ENCODE data around the gene FH. TPM values are rescaled to one million over a fixed set of nuclear protein-coding genes. Genes with fewer than 3 reads are reported as not detected.
A peak's percentile ranks its signal among the peaks of the same experiment; 100 is the strongest.

Gene FH
- 10 to 100 TPM; 62.0 to 72.6 TPM for total RNA-seq

DNA sequence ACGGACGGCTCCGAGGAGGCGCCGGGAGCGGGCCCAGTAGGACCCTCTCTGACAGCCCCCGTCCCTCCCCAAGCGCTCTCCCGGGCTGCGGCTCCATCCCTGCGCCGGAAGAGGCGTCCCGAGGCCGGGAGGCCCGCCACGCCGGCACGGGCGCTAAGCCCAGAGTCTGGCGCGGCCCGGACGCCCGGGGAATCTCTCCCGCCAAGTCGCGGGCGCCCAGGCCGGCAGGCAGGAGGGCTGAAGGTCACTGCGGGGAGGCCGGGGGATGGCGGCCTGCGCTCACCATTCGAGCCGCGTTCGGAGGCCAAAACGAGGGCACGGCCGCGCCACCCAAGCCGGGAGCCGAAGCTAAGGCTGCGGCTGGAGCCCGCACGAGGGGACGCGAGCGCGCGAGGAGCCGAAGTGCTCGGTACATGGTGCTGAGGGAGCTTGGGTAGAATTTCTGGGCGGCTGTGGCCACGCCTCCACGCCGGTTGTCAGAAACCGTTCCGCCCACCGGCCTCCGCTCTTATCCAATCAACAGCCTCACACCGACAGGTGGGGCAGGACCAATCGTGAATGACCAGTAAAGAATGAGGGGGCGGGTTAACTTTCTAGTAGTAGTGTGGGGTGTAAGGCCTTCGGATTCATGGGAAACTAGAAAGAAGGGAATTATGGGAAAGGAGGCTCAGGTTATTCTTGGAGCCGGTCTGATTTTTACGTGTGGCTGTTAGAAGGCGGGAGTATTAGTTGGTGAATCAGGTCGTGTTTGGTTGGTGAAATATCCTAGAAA is at the start of gene FH:
Gene FH (minus strand): TSS at position 448 of the 772 bp plus-strand sequence. CDS start 33 bp downstream, at position 415.
- H3K9me3 Mint-ChIP-seq, result no peaks in the 10 kb centered on the region
- DNase-seq, result peak; percentile 92 to 95
- ATAC-seq (replicated peaks in 1 of 2), result peak; percentile 97 to 98
- H3K27me3 Mint-ChIP-seq (ENCODE audit: low read depth), result peaks cover 24% of the 10 kb centered on the region
- H3K36me3 Mint-ChIP-seq (ENCODE audit: insufficient read depth in 2 of 2), result peaks cover 0 to 7% of the 10 kb centered on the region in 2 donors
- peak within 1 kb of the TSS; percentile 78 for H3K27ac Mint-ChIP-seq
- peaks cover 16% of the 10 kb centered on the region for H3K4me1 Mint-ChIP-seq (ENCODE audit: low read depth)
- H3K4me3 Mint-ChIP-seq, result peak within 1 kb of the TSS; percentile 84 to 96

GRCh38 chr1:241560849-241561187 is 41.3 kb upstream of the FH start:
- Mint-ChIP-seq H3K27ac (no peak overlapping the region), H3K27me3 (ENCODE audit: low read depth) (no peaks in the 10 kb centered on the region), H3K4me1 (ENCODE audit: low read depth) (peaks cover 7% of the 10 kb centered on the region), H3K36me3 (ENCODE audit: insufficient read depth in 2 of 2) (no peaks in the 10 kb centered on the region), H3K9me3 (no peaks in the 10 kb centered on the region), H3K4me3 (no peak overlapping the region)
- no peak for DNase-seq
- no peak for ATAC-seq (replicated peaks in 1 of 2)

GRCh38 chr1:241560146-241560848 is 40.7 kb upstream of the FH start:
- H3K27me3 Mint-ChIP-seq (ENCODE audit: low read depth), result no peaks in the 10 kb centered on the region
- DNase-seq (no peak), ATAC-seq (replicated peaks in 1 of 2) (no peak)
- peaks cover 7% of the 10 kb centered on the region for H3K4me1 Mint-ChIP-seq (ENCODE audit: low read depth)
- no peak overlapping the region for H3K4me3 Mint-ChIP-seq
- no peak overlapping the region for H3K27ac Mint-ChIP-seq
- H3K36me3 Mint-ChIP-seq (ENCODE audit: insufficient read depth in 2 of 2), result no peaks in the 10 kb centered on the region
- H3K9me3 Mint-ChIP-seq, result no peaks in the 10 kb centered on the region

DNA sequence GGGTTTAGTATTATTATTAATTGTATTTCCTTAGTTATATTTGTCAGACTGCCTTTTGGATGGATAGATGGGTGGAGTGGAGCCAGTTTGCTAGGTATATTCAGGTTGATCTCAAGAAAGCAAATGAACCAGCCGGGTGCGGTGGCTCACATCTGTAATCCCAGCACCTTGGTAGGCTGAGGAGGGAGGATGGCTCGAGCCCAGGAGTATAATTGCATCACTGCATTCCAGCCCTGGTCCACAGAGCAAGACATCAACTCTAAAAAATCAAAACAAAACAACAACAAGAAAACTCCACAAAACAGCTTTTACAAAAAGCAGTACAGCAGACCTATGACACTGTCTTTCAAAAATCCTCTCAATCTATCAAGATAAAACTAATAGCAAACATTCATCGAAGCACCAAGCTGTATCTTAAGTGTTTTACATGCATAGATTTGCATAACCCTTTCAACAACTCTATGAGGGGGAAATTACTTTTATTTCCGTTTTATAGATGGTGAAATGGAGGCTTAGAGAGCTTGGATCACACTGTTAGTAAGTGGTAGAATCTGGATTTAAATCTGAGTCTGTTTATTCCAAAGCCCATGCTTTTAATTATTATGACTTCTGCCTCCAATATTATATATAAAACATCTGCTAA is 38.1 kb upstream of the FH start:
- no peak for DNase-seq
- H3K36me3 Mint-ChIP-seq (ENCODE audit: insufficient read depth in 2 of 2), result peaks cover 0 to 2% of the 10 kb centered on the region in 2 donors
- no peaks in the 10 kb centered on the region for H3K27me3 Mint-ChIP-seq (ENCODE audit: low read depth)
- no peak overlapping the region for H3K27ac Mint-ChIP-seq
- H3K4me1 Mint-ChIP-seq (ENCODE audit: low read depth), result peaks cover 10% of the 10 kb centered on the region
- ATAC-seq (replicated peaks in 1 of 2), result no peak
- H3K9me3 Mint-ChIP-seq, result peaks cover 0 to under 1% of the 10 kb centered on the region in 2 donors
- H3K4me3 Mint-ChIP-seq, result no peak overlapping the region

DNA sequence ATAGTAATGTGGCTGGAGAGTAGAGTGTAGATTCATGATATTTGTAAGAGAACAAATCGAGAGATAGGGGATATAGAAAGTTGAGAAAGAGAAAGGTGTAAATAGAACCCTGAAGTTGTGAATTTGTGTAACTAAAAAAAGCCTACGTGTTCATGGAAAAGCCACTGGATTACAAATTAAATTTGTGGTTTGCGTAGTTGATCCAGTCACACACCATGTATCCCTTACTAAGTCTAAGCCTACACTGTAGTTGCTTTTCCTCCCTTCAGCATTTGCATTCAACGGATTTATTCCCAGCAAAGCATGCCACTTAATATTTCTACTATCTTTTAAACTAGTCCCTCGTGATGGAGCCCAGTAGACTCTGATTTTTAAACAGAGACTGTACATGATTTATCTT is 37.5 kb upstream of the FH start:
- peaks cover 0 to 3% of the 10 kb centered on the region in 2 donors for H3K36me3 Mint-ChIP-seq (ENCODE audit: insufficient read depth in 2 of 2)
- H3K9me3 Mint-ChIP-seq, result peaks cover 0 to 2% of the 10 kb centered on the region in 2 donors
- no peaks in the 10 kb centered on the region for H3K27me3 Mint-ChIP-seq (ENCODE audit: low read depth)
- ATAC-seq (replicated peaks in 1 of 2) (no peak), DNase-seq (no peak)
- H3K27ac Mint-ChIP-seq, result no peak overlapping the region
- peaks cover 17% of the 10 kb centered on the region for H3K4me1 Mint-ChIP-seq (ENCODE audit: low read depth)
- H3K4me3 Mint-ChIP-seq, result no peak overlapping the region

DNA sequence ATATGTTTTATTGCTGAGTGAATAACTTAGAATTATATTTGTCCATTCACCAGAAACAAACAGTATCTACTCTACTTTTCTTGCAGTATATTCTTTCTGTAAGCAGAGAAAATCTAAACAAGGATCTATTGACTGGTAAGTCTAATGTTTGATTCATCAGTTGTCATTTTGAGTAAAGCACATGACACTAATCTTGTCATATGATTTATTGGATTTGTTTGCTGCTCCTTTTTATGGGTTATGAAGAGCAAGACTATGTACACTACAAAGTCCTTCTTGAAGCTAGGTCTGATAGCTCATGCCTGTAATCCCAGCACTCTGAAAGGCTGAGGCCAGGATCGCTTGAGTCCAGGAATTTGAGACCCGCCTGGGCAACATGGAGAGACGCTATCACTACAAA is 36.0 kb upstream of the FH start:
- Mint-ChIP-seq H3K4me3 (no peak overlapping the region), H3K27ac (no peak overlapping the region), H3K27me3 (ENCODE audit: low read depth) (no peaks in the 10 kb centered on the region), H3K4me1 (ENCODE audit: low read depth) (peaks cover 32% of the 10 kb centered on the region), H3K36me3 (ENCODE audit: insufficient read depth in 2 of 2) (peaks cover 3% of the 10 kb centered on the region in 2 donors), H3K9me3 (peaks cover 0 to 2% of the 10 kb centered on the region in 2 donors)
- DNase-seq, result no peak
- no peak for ATAC-seq (replicated peaks in 1 of 2)

- H3K4me1 Mint-ChIP-seq (ENCODE audit: low read depth), result peaks cover 27% of the 10 kb centered on the region
- peaks cover 0 to 2% of the 10 kb centered on the region in 2 donors for H3K9me3 Mint-ChIP-seq
- no peak overlapping the region for H3K4me3 Mint-ChIP-seq
- DNase-seq (no peak), ATAC-seq (replicated peaks in 1 of 2) (no peak)
- peaks cover 3% of the 10 kb centered on the region in 2 donors for H3K36me3 Mint-ChIP-seq (ENCODE audit: insufficient read depth in 2 of 2)
- H3K27me3 Mint-ChIP-seq (ENCODE audit: low read depth), result no peaks in the 10 kb centered on the region
- H3K27ac Mint-ChIP-seq, result no peak overlapping the region
These were observed 34.5 kb upstream of the FH start for GRCh38 chr1:241553886-241554592.

GRCh38 chr1:241551759-241552638 is 32.4 kb upstream of the FH start:
- Mint-ChIP-seq H3K36me3 (ENCODE audit: insufficient read depth in 2 of 2) (peaks cover 3% of the 10 kb centered on the region in 2 donors), H3K27ac (peak overlapping the region; percentile 88), H3K4me1 (ENCODE audit: low read depth) (peaks cover 27% of the 10 kb centered on the region)

GRCh38 chr1:241550318-241550717 is 30.8 kb upstream of the FH start:
- Mint-ChIP-seq H3K36me3 (ENCODE audit: insufficient read depth in 2 of 2) (peaks cover 3% of the 10 kb centered on the region in 2 donors), H3K4me3 (no peak overlapping the region), H3K9me3 (peaks cover 0 to 2% of the 10 kb centered on the region in 2 donors), H3K27ac (no peak overlapping the region), H3K27me3 (ENCODE audit: low read depth) (peaks cover 6% of the 10 kb centered on the region), H3K4me1 (ENCODE audit: low read depth) (peaks cover 27% of the 10 kb centered on the region)
- ATAC-seq (replicated peaks in 1 of 2), result no peak
- DNase-seq, result no peak

More at GRCh38 chr1:241551759-241552638, 32.4 kb upstream of the FH start:
- DNase-seq (peak; percentile 44 to 48), ATAC-seq (replicated peaks in 1 of 2) (peak; percentile 95 to 97)
- Mint-ChIP-seq H3K4me3 (peak overlapping the region; percentile 83 to 84), H3K9me3 (peaks cover 0 to 2% of the 10 kb centered on the region in 2 donors), H3K27me3 (ENCODE audit: low read depth) (no peaks in the 10 kb centered on the region)

GRCh38 chr1:241548008-241548407 is 28.5 kb upstream of the FH start:
- DNase-seq (no peak), ATAC-seq (replicated peaks in 1 of 2) (no peak)
- H3K27me3 Mint-ChIP-seq (ENCODE audit: low read depth), result peaks cover 6% of the 10 kb centered on the region
- H3K27ac Mint-ChIP-seq, result no peak overlapping the region
- H3K4me1 Mint-ChIP-seq (ENCODE audit: low read depth), result peaks cover 27% of the 10 kb centered on the region
- peaks cover 3% of the 10 kb centered on the region in 2 donors for H3K36me3 Mint-ChIP-seq (ENCODE audit: insufficient read depth in 2 of 2)
- no peak overlapping the region for H3K4me3 Mint-ChIP-seq
- H3K9me3 Mint-ChIP-seq, result peaks cover 0 to 2% of the 10 kb centered on the region in 2 donors

- H3K4me3 Mint-ChIP-seq, result no peak overlapping the region
- ATAC-seq (replicated peaks in 1 of 2), result no peak
- DNase-seq, result no peak
These were observed 22.8 kb upstream of the FH start for GRCh38 chr1:241542199-241542907.

More at GRCh38 chr1:241542199-241542907, 22.8 kb upstream of the FH start:
- H3K4me1 Mint-ChIP-seq (ENCODE audit: low read depth), result peaks cover 4% of the 10 kb centered on the region
- peaks cover 4 to 5% of the 10 kb centered on the region in 2 donors for H3K36me3 Mint-ChIP-seq (ENCODE audit: insufficient read depth in 2 of 2)
- H3K9me3 Mint-ChIP-seq, result peaks cover 0 to 2% of the 10 kb centered on the region in 2 donors
- peaks cover 6% of the 10 kb centered on the region for H3K27me3 Mint-ChIP-seq (ENCODE audit: low read depth)
- H3K27ac Mint-ChIP-seq, result no peak overlapping the region

Measured in activated T-cell treated with anti-CD3 and anti-CD28 coated beads, Interleukin-2, amount 50 U/mL, for 72 hours (primary cell).